ENCODE results near the gene TRAF3IP1. TPM values are rescaled to one million over a fixed set of nuclear protein-coding genes. Genes with fewer than 3 reads are reported as not detected.

TRAF3IP1 gene
- total RNA-seq, 4 donors from 2014 or later = 11.6 to 17.4 (median 15.7) TPM

GRCh38 chr2:238285653-238286082 lies 34.6 kb upstream of the TRAF3IP1 start:
- Histone ChIP-seq H3K27ac (peak overlapping the region; percentile 86 to 97 (median 94)), H3K27me3 (no peaks in the 10 kb centered on the region), H3K36me3 (no peaks in the 10 kb centered on the region), H3K4me1 (peaks cover 0 to 77% (median 35%) of the 10 kb centered on the region in 4 donors), H3K4me3 (no peak overlapping the region), H3K9me3 (no peaks in the 10 kb centered on the region)
- TF ChIP-seq POLR2A (IDR thresholded peaks at IDR 0.05) = no peak
- peak; percentile 76 to 87 for TF ChIP-seq EP300 (IDR thresholded peaks at IDR 0.05)
- TF ChIP-seq CTCF (IDR thresholded peaks at IDR 0.05) = peak in 2 of 5 experiments; percentile 29 to 42
- 38 to 46% methylated on average over 7 of the region's 7 CpGs for WGBS, 2 donors
- peak; percentile 90 to 97 for DNase-seq (ENCODE audit: low spot score in 2 of 2)

DNA sequence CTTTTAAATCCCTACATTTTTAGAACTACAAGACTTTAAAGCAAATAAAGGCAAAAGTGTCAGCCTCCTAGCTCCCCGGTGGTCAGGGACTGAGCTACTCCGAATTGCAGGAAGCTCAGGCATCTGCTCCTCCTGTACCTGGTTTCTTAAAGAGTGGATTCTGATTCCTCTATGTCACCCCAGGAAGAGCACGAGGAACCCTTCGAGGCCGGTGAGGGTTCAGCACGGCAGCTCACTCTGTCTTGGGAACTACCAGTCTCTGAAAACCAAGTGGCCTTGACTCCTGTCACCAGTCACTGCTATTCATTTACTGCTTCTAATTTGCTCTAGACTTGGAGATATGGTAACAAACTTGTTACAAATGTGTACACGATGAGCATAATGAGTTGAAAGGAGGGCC lies 34.2 kb upstream of the TRAF3IP1 start:
- TF ChIP-seq POLR2A (IDR thresholded peaks at IDR 0.05) = no peak
- TF ChIP-seq EP300 (IDR thresholded peaks at IDR 0.05) = no peak
- TF ChIP-seq CTCF (IDR thresholded peaks at IDR 0.05) = no peak
- Histone ChIP-seq H3K36me3 (no peaks in the 10 kb centered on the region), H3K4me1 (peaks cover 0 to 80% (median 35%) of the 10 kb centered on the region in 4 donors), H3K4me3 (no peak overlapping the region), H3K27me3 (no peaks in the 10 kb centered on the region), H3K27ac (peak overlapping the region; percentile 86 to 97 (median 94)), H3K9me3 (no peaks in the 10 kb centered on the region)
- WGBS, 2 donors = 39 to 46% methylated on average over 7 of the region's 7 CpGs
- DNase-seq (ENCODE audit: low spot score in 2 of 2) = no peak

- Histone ChIP-seq H3K4me1 (peaks cover 0 to 80% (median 35%) of the 10 kb centered on the region in 4 donors), H3K4me3 (peak overlapping the region in 2 of 4 donors; percentile 3 to 97)
- peak; percentile 49 to 72 for DNase-seq (ENCODE audit: low spot score in 2 of 2)
Measured at GRCh38 chr2:238286551-238286950, 33.8 kb upstream of the TRAF3IP1 start.

GRCh38 chr2:238286987-238287736 lies 33.2 kb upstream of the TRAF3IP1 start:
- Histone ChIP-seq H3K27ac (peak overlapping the region; percentile 86 to 97 (median 94)), H3K9me3 (no peaks in the 10 kb centered on the region), H3K4me3 (peak overlapping the region; percentile 71 to 97 (median 86)), H3K4me1 (peaks cover 0 to 74% (median 35%) of the 10 kb centered on the region in 4 donors), H3K27me3 (no peaks in the 10 kb centered on the region), H3K36me3 (no peaks in the 10 kb centered on the region)
- 61 to 70% methylated on average over 11 of the region's 11 CpGs for WGBS, 2 donors
- TF ChIP-seq POLR2A (IDR thresholded peaks at IDR 0.05) (no peak), EP300 (IDR thresholded peaks at IDR 0.05) (no peak), CTCF (IDR thresholded peaks at IDR 0.05) (no peak)
- no peak for DNase-seq (ENCODE audit: low spot score in 2 of 2)

More at GRCh38 chr2:238286551-238286950, 33.8 kb upstream of the TRAF3IP1 start:
- WGBS, 2 donors = 43 to 46% methylated on average over 7 of the region's 7 CpGs
- H3K27me3 ChIP-seq = no peaks in the 10 kb centered on the region
- peak overlapping the region; percentile 86 to 97 (median 94) for H3K27ac ChIP-seq
- no peaks in the 10 kb centered on the region for H3K36me3 ChIP-seq
- H3K9me3 ChIP-seq = no peaks in the 10 kb centered on the region
- peak in 1 of 2 donors; percentile 57 for TF ChIP-seq EP300 (IDR thresholded peaks at IDR 0.05)
- TF ChIP-seq CTCF (IDR thresholded peaks at IDR 0.05) = no peak
